Kidney (tissue), 22 donors: ENCODE data around the gene XPNPEP2. TPM values are rescaled to one million over a fixed set of nuclear protein-coding genes. Genes with fewer than 3 reads are reported as not detected.

Source experiments
- DNase-seq, 5 donors: peaks; one replicate each; pipeline ENCODE4 v3.0.0-alpha.2; 2013 to 2020
- FAIRE-seq: peaks from 2 replicates; lab custom pipeline; 2012; peaks lifted over from hg19 to GRCh38; lab: Jason Lieb, UNC
- H3K27ac ChIP-seq, 2 donors: one replicate each; pipeline ENCODE4 v1.7.0; 2013; ENCODE audit warnings: low read depth in 2 of 2, low read length in 2 of 2, inconsistent platforms in 1 of 2
- H3K27me3 ChIP-seq: one replicate; pipeline ENCODE4 v1.7.1; 2013; ENCODE audit warnings: low read length, inconsistent platforms; ENCODE audit not compliant: control insufficient read depth, insufficient read depth
- H3K36me3 ChIP-seq, 3 donors: one replicate each; pipeline versions ENCODE4 v1.7.0 to v1.7.1; 2013; ENCODE audit warnings: low read length in 3 of 3, control low read depth in 1 of 3, inconsistent platforms in 1 of 3; ENCODE audit not compliant: insufficient read depth in 3 of 3, control insufficient read depth in 2 of 3
- H3K4me1 ChIP-seq, 3 donors: one replicate each; pipeline versions ENCODE4 v1.7.0 to v1.7.1; 2013; ENCODE audit warnings: low read length in 3 of 3, inconsistent platforms in 1 of 3, low read depth in 1 of 3; ENCODE audit not compliant: control insufficient read depth in 2 of 3, insufficient read depth in 2 of 3
- H3K4me3 ChIP-seq, 3 donors: one replicate each; pipeline versions ENCODE4 v1.7.0 to v1.8.1; 2013; ENCODE audit warnings: low read length in 3 of 3, control low read depth in 1 of 3, inconsistent platforms in 1 of 3
- H3K9ac ChIP-seq, 3 donors: one replicate each; pipeline versions ENCODE4 v1.7.0 to v1.7.1; 2013; ENCODE audit warnings: low read length in 3 of 3, control low read depth in 1 of 3, inconsistent platforms in 1 of 3
- H3K9me3 ChIP-seq, 3 donors: one replicate each; pipeline versions ENCODE4 v1.7.0 to v1.7.1; 2013; ENCODE audit warnings: low read length in 3 of 3, control low read depth in 1 of 3, inconsistent platforms in 1 of 3; ENCODE audit not compliant: control insufficient read depth in 2 of 3, insufficient read depth in 1 of 3
- intact Hi-C: fragments of 100-400 bp; cut with DNase I; formaldehyde crosslinking; loops from one replicate; pipeline ENCODE4 v1.11.1; 2022
- long read RNA-seq, 10 donors: library from polyadenylated mRNA in 1 of 10; unstranded in 1 of 10; transcript quantifications; one replicate each; pipeline ENCODE4 v2.0.0 and lab custom pipeline, GENCODE V29; 2021 to 2026
- polyA plus RNA-seq: library from polyadenylated mRNA; stranded (reverse); fragments of 350-450 nt; fragmentation: Illumina TruSeq; extraction: RNeasy Lipid Tissue Mini Kit (QIAGEN cat#74804); gene quantifications from one replicate; pipeline ENCODE4 v1.2.3, GENCODE V29; 2014; ENCODE audit warnings: low read depth, low replicate concordance; ENCODE audit not compliant: insufficient read depth
- total RNA-seq: library from RNA; stranded (reverse); fragmentation: NEBNext Ultra II Directional; extraction: Animal tissue kit (Norgen Biotek cat#: 25700); gene quantifications from one replicate; pipeline ENCODE4 v1.2.1, GENCODE V29; 2021
- TF ChIP-seq, protein P1 (sequence below): IDR thresholded peaks from 3 replicates; pipeline ENCODE4 v1.5.1; 2012; ENCODE audit warnings: mild to moderate bottlenecking, moderate library complexity, borderline replicate concordance; ENCODE audit not compliant: insufficient read depth; ENCODE audit errors: extremely low read depth
- donor health status: control.
- donor health status: control.
- donor health status: control.
- donor health status: control.
- donor health status: control.
- donor health status: DM: yes; HTN: yes; CAD: no.
- donor health status: Normal renal cell carcinoma (clear cell type).

XPNPEP2 gene, protein sequence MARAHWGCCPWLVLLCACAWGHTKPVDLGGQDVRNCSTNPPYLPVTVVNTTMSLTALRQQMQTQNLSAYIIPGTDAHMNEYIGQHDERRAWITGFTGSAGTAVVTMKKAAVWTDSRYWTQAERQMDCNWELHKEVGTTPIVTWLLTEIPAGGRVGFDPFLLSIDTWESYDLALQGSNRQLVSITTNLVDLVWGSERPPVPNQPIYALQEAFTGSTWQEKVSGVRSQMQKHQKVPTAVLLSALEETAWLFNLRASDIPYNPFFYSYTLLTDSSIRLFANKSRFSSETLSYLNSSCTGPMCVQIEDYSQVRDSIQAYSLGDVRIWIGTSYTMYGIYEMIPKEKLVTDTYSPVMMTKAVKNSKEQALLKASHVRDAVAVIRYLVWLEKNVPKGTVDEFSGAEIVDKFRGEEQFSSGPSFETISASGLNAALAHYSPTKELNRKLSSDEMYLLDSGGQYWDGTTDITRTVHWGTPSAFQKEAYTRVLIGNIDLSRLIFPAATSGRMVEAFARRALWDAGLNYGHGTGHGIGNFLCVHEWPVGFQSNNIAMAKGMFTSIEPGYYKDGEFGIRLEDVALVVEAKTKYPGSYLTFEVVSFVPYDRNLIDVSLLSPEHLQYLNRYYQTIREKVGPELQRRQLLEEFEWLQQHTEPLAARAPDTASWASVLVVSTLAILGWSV
- total RNA-seq (2.0 TPM), polyA plus RNA-seq (78.6 TPM)
- long read RNA-seq, donor 1: 0 reads
- long read RNA-seq, donor 2, transcript XPNPEP2-202 (21 exons, 3,270 nt): major isoform, 7 of 7 reads
- long read RNA-seq, donor 2, partial matches to known transcripts: 0 of 7 reads
- long read RNA-seq, donor 2, other reads (novel, unspliced or antisense): 0 of 7 reads
- long read RNA-seq, donor 3, transcript XPNPEP2-202 (21 exons, 3,270 nt): major isoform, 15 of 35 reads
- long read RNA-seq, donor 3, partial matches to known transcripts: 20 of 35 reads
- long read RNA-seq, donor 3, other reads (novel, unspliced or antisense): 0 of 35 reads
- long read RNA-seq, donor 4, transcript XPNPEP2-202 (21 exons, 3,270 nt): major isoform, 7 of 15 reads
- long read RNA-seq, donor 4, partial matches to known transcripts: 8 of 15 reads
- long read RNA-seq, donor 4, other reads (novel, unspliced or antisense): 0 of 15 reads
- long read RNA-seq, donor 5: 0 reads
- long read RNA-seq, donor 6, partial matches to known transcripts: 0 of 2 reads
- long read RNA-seq, donor 6, other reads (novel, unspliced or antisense): 0 of 2 reads
- long read RNA-seq, donor 7: 0 reads
- long read RNA-seq, donor 8, partial matches to known transcripts: 8 of 10 reads
- long read RNA-seq, donor 8, other reads (novel, unspliced or antisense): 0 of 10 reads
- long read RNA-seq, donor 9: 0 reads
- long read RNA-seq, donor 10, partial matches to known transcripts: 22 of 24 reads
- long read RNA-seq, donor 10, other reads (novel, unspliced or antisense): 0 of 24 reads

DNA sequence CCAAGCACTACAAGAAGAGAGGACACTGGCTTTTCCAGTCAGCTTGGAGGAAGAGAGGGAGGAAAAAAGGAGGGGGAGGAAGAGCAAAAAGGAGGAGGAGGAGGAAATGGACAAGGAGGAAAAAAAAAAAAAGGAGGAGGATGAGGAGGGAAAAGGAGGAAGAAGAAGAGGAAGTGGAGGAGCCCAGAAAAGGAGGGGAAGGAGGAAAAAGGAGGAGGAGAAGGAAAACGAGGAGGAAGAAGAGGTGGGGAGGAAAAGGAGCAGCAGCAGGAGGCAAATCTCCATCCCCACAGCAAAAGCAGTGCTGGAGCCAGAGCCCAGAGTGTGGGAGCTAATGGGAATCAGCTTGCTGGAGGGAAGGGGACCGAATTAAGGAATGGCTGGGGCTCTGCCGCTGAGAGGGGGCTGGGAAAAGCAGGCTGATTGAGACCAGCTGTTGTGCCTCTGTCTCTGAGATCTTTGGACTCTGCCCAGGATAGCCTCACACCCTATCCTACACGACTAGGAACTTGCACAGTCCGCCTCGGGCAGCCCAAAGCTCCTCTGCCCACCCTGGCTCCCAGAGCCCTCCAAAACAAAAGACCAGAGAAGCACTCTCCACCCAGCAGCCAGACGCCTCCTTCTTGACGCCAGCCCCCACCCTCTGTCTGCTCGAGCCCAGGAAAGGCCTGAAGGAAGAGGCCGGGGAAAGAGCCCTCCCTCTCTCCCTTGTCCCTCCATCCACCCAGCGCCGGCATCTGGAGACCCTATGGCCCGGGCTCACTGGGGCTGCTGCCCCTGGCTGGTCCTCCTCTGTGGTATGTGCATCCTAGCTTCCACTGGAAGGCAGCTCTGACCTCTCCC, at the start of gene XPNPEP2:
TSS of gene XPNPEP2 (plus strand) at position 514 of the 843 bp plus-strand sequence. CDS start at position 749, 235 bp downstream.
- Histone ChIP-seq H3K27ac (peak within 1 kb of the TSS; percentile 60 to 67), H3K27me3 (no peaks in the 10 kb centered on the region), H3K36me3 (no peaks in the 10 kb centered on the region), H3K4me1 (peaks cover 0 to 3% (median 0%) of the 10 kb centered on the region in 3 donors), H3K9me3 (no peaks in the 10 kb centered on the region), H3K4me3 (peak within 1 kb of the TSS in 2 of 3 donors; percentile 52 to 54), H3K9ac (peak within 1 kb of the TSS in 1 of 3 donors; percentile 51)
- TF ChIP-seq, protein P1, sequence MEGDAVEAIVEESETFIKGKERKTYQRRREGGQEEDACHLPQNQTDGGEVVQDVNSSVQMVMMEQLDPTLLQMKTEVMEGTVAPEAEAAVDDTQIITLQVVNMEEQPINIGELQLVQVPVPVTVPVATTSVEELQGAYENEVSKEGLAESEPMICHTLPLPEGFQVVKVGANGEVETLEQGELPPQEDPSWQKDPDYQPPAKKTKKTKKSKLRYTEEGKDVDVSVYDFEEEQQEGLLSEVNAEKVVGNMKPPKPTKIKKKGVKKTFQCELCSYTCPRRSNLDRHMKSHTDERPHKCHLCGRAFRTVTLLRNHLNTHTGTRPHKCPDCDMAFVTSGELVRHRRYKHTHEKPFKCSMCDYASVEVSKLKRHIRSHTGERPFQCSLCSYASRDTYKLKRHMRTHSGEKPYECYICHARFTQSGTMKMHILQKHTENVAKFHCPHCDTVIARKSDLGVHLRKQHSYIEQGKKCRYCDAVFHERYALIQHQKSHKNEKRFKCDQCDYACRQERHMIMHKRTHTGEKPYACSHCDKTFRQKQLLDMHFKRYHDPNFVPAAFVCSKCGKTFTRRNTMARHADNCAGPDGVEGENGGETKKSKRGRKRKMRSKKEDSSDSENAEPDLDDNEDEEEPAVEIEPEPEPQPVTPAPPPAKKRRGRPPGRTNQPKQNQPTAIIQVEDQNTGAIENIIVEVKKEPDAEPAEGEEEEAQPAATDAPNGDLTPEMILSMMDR: no peak
- intact Hi-C loops: no loop called here
- DNase-seq: peak in 4 of 5 donors; percentile 48 to 82 (median 63)
- no peak for FAIRE-seq

DNA sequence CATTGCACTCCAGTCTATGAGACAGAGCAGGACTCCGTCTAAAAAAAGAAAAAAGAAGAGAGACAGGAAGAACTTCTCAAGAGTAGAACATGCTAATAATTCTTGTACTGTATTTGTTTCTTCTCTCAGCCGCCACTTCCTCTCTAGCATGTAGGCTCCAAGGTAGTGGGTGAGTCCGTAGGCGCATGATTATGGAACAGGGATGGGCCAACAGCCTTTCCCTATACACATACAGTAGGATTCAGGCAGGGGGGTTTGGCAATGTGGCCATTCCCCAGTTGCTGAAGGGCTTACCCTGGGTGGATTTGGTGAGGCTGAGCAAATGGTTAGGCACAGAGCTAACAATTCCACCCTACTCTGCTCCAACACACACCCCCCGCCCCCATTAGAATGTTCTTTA, 49.0 kb upstream of the XPNPEP2 start:
- no peak overlapping the region for H3K4me3 ChIP-seq
- no peaks in the 10 kb centered on the region for H3K27me3 ChIP-seq
- DNase-seq: no peak
- no peak overlapping the region for H3K27ac ChIP-seq
- H3K4me1 ChIP-seq: no peaks in the 10 kb centered on the region
- TF ChIP-seq, protein P1: no peak
- H3K9me3 ChIP-seq: no peaks in the 10 kb centered on the region
- no peak overlapping the region for H3K9ac ChIP-seq
- FAIRE-seq: no peak
- H3K36me3 ChIP-seq: no peaks in the 10 kb centered on the region
- intact Hi-C loops: no loop called here

DNA sequence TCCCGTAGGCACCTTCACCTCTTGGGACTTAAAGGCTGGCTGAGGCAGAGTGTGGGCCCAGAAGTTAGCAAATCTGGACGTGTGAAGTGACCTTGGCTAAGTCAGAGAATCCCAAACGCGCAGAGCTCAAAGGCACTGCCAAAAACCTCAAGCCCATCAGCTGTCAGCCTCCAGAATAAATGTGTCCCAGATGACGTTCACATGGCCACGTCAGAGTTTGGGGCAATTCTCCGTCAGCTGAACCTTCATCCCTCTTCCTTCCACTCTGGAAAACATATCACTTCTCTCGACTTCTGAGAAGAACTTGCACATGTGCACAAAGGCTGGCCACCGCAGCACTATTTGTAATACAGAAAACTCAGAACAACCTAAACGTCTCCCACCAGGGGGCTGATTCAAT, 48.3 kb upstream of the XPNPEP2 start:
- Histone ChIP-seq H3K27me3 (no peaks in the 10 kb centered on the region), H3K27ac (no peak overlapping the region), H3K4me1 (no peaks in the 10 kb centered on the region), H3K9ac (no peak overlapping the region), H3K36me3 (no peaks in the 10 kb centered on the region), H3K4me3 (no peak overlapping the region), H3K9me3 (no peaks in the 10 kb centered on the region)
- FAIRE-seq (no peak), DNase-seq (no peak)
- TF ChIP-seq, protein P1: no peak
- intact Hi-C loops: no loop called here
